GM19452 (cell line): ENCODE measurements around the gene NOP58.
"Not testable (repeated sequence)": the region's sequence is repeated elsewhere in the genome, so short reads cannot be mapped to it uniquely, and the experiment has no call there.

Source experiments
- ATAC-seq: cut with Tn5 transposase; IDR thresholded peaks from one replicate; pipeline ENCODE4 v1.9.1; 2021; ENCODE audit not compliant: unreplicated experiment

The NOP58 gene

GRCh38 chr2:202265467-202266277, at the start of gene NOP58:
Gene NOP58, plus strand, starts transcription at chr2:202265763. Its CDS starts 179 bp downstream, at chr2:202265942.
- peak; percentile 86 for ATAC-seq

- no peak for ATAC-seq
Measured at GRCh38 chr2:202221873-202222272, 43.7 kb upstream of the NOP58 start.

GRCh38 chr2:202237787-202238233, 27.8 kb upstream of the NOP58 start:
- peak; percentile 31 for ATAC-seq

- peak; percentile 96 for ATAC-seq
Measured at GRCh38 chr2:202238234-202239197, 27.0 kb upstream of the NOP58 start, which contains the start of gene SUMO1. Gene SUMO1, minus strand, starts transcription at chr2:202238597. Its CDS starts 146 bp downstream, at chr2:202238451.

GRCh38 chr2:202247710-202248109, 17.9 kb upstream of the NOP58 start:
- not testable (repeated sequence) for ATAC-seq

GRCh38 chr2:202249521-202250253, 15.9 kb upstream of the NOP58 start:
- no peak for ATAC-seq

GRCh38 chr2:202251494-202251893, 14.1 kb upstream of the NOP58 start:
- ATAC-seq: no peak

GRCh38 chr2:202261531-202261930, 4.0 kb upstream of the NOP58 start:
- no peak for ATAC-seq

GRCh38 chr2:202267495-202267894, 1.9 kb downstream of the NOP58 start:
- ATAC-seq: no peak

- no peak for ATAC-seq
Measured at GRCh38 chr2:202269585-202269984, 4.0 kb downstream of the NOP58 start.

- no peak for ATAC-seq
Measured at GRCh38 chr2:202270487-202270886, 4.9 kb downstream of the NOP58 start.

- not testable (repeated sequence) for ATAC-seq
Measured at GRCh38 chr2:202276078-202276720, 10.6 kb downstream of the NOP58 start.

GRCh38 chr2:202278036-202278760, 12.6 kb downstream of the NOP58 start:
- ATAC-seq: no peak

- ATAC-seq: no peak
Measured at GRCh38 chr2:202278944-202279343, 13.4 kb downstream of the NOP58 start.

- ATAC-seq: no peak
Measured at GRCh38 chr2:202286595-202286994, 21.0 kb downstream of the NOP58 start.

- no peak for ATAC-seq
Measured at GRCh38 chr2:202289394-202290204, 24.0 kb downstream of the NOP58 start.

- no peak for ATAC-seq
Measured at GRCh38 chr2:202290316-202290715, 24.8 kb downstream of the NOP58 start.

- no peak for ATAC-seq
Measured at GRCh38 chr2:202290970-202291369, 25.4 kb downstream of the NOP58 start.

GRCh38 chr2:202299712-202300111, 34.1 kb downstream of the NOP58 start:
- ATAC-seq: peak; percentile 93
